HUES48 (cell line): ENCODE measurements around the gene LTA4H.

Experiments used
- H3K27ac ChIP-seq: one replicate; pipeline ENCODE4 v1.7.0; 2013; ENCODE audit warnings: low read depth, low read length, inconsistent platforms
- H3K27me3 ChIP-seq: 2 replicates; pipeline ENCODE4 v1.6.1; 2013; ENCODE audit warnings: mild to moderate bottlenecking, low read length; ENCODE audit not compliant: control insufficient read depth, insufficient read depth
- H3K36me3 ChIP-seq: 2 replicates; pipeline ENCODE4 v1.6.1; 2013; ENCODE audit warnings: low read length; ENCODE audit not compliant: control insufficient read depth, insufficient read depth
- H3K4me1 ChIP-seq: 2 replicates; pipeline ENCODE4 v1.6.1; 2013; ENCODE audit warnings: mild to moderate bottlenecking, low read length; ENCODE audit not compliant: control insufficient read depth, insufficient read depth
- H3K4me3 ChIP-seq: 2 replicates; pipeline ENCODE4 v1.5.1; 2013; ENCODE audit warnings: mild to moderate bottlenecking, low read depth, low read length
- H3K9ac ChIP-seq: 2 replicates; pipeline ENCODE4 v1.6.1; 2013; ENCODE audit warnings: mild to moderate bottlenecking, low read depth, low read length, moderate library complexity
- H3K9me3 ChIP-seq: 2 replicates; pipeline ENCODE4 v1.6.1; 2013; ENCODE audit warnings: low read length; ENCODE audit not compliant: control insufficient read depth, insufficient read depth

Gene LTA4H

DNA sequence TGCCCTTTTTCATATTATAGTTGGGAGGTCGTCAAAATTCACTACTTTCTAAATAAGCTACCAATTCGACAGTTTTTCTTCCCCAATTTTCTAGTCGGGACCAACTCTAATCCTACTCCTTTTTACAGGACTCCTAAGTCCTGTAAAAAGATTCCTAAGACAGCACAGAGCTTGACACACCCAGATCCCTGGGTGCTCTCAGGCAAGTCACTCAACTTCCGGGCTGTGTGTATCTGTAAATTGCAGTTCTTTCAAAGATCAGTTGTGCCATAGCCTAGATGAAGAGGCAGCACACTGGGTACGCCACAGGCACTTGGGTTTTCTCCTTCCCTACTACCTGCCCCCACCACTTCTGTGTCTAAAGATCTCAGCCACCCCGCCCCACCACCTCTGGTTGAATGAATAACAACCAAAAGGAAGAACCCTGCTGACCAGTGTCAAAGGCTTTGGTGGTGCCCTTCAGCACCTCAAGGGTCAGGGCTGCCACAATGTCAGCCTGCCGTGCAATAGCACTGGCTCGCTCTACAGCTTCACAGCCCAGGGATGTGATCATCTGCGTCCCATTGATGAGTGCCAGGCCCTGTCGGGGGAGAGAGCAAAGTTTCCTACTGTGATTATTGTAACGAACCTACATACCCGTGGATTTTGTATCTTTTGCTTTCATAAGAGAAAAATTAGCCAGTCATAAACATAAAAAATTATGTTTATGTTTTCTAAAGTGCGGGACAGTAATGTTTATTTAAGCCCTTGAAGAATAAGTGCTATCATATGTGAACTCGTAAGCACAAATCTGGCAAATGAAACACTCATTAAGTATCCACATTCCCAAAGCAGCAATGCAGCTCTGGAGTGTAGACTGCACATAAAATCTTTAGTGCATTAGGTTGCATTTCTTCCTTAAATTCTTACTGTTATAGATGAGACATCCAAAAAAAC is 48.5 kb downstream of the LTA4H start:
- Histone ChIP-seq H3K27me3 (no peaks in the 10 kb centered on the region), H3K36me3 (no peaks in the 10 kb centered on the region), H3K9me3 (no peaks in the 10 kb centered on the region), H3K4me1 (peaks cover 16% of the 10 kb centered on the region), H3K27ac (peak overlapping the region; percentile 4), H3K4me3 (no peak overlapping the region), H3K9ac (no peak overlapping the region)

DNA sequence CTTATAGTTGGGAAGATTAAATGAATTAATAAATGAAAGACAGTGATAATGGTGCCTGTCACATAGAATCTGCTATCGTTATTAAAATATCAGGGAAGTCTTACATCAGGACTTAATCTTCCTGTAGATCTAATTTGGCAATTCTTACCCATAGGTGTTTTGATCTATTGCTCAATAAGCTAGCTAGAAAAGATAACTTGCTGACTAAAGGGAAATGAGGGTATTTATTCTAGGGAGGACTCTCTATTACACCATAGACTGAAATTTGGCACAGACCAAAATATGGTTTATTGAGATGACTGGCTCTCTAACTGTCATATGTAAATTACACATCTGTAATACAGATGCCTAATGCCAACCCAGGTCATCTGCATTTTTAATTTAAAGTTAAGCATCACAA is 50.7 kb downstream of the LTA4H start:
- H3K9ac ChIP-seq, result no peak overlapping the region
- H3K27ac ChIP-seq, result no peak overlapping the region
- H3K4me1 ChIP-seq, result peaks cover 11% of the 10 kb centered on the region
- no peaks in the 10 kb centered on the region for H3K27me3 ChIP-seq
- H3K4me3 ChIP-seq, result no peak overlapping the region
- H3K36me3 ChIP-seq, result no peaks in the 10 kb centered on the region
- no peaks in the 10 kb centered on the region for H3K9me3 ChIP-seq

DNA sequence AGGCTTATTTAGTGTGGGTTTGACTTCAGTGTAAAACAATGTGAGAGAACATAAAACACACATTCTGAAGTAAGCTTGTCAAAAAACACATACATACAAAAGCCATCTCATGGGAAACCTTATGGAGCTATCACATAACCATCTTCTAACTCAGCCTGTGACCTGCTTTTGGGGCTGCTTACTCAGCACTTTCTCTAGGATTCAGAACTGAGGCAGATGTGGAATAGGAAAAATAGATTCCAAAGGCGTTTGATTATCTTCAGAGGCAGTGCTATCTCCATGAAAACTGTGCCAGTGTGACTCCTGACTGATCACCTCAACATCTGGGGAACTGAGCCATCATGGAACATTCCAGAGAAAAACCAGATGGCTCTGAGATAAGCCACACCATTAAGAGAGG is 52.8 kb downstream of the LTA4H start:
- Histone ChIP-seq H3K36me3 (no peaks in the 10 kb centered on the region), H3K4me1 (peaks cover 11% of the 10 kb centered on the region), H3K27me3 (no peaks in the 10 kb centered on the region), H3K9me3 (no peaks in the 10 kb centered on the region), H3K27ac (no peak overlapping the region), H3K4me3 (no peak overlapping the region), H3K9ac (no peak overlapping the region)

GRCh38 chr12:95980437-95980836 is 55.0 kb downstream of the LTA4H start:
- H3K36me3 ChIP-seq, result no peaks in the 10 kb centered on the region
- no peaks in the 10 kb centered on the region for H3K9me3 ChIP-seq

GRCh38 chr12:95978774-95979173 is 56.6 kb downstream of the LTA4H start:
- Histone ChIP-seq H3K27ac (no peak overlapping the region), H3K36me3 (no peaks in the 10 kb centered on the region), H3K4me1 (no peaks in the 10 kb centered on the region), H3K9me3 (no peaks in the 10 kb centered on the region), H3K27me3 (no peaks in the 10 kb centered on the region), H3K9ac (no peak overlapping the region), H3K4me3 (no peak overlapping the region)

More at GRCh38 chr12:95980437-95980836, 55.0 kb downstream of the LTA4H start:
- H3K27ac ChIP-seq, result no peak overlapping the region
- no peak overlapping the region for H3K4me3 ChIP-seq
- no peak overlapping the region for H3K9ac ChIP-seq
- no peaks in the 10 kb centered on the region for H3K27me3 ChIP-seq
- H3K4me1 ChIP-seq, result no peaks in the 10 kb centered on the region

- no peak overlapping the region for H3K4me3 ChIP-seq
- H3K27me3 ChIP-seq, result no peaks in the 10 kb centered on the region
- no peak overlapping the region for H3K9ac ChIP-seq
- no peaks in the 10 kb centered on the region for H3K4me1 ChIP-seq
- no peaks in the 10 kb centered on the region for H3K9me3 ChIP-seq
- H3K36me3 ChIP-seq, result no peaks in the 10 kb centered on the region
- no peak overlapping the region for H3K27ac ChIP-seq
Observed at GRCh38 chr12:95978351-95978750, 57.0 kb downstream of the LTA4H start.

- Histone ChIP-seq H3K9me3 (no peaks in the 10 kb centered on the region), H3K9ac (no peak overlapping the region), H3K4me1 (no peaks in the 10 kb centered on the region), H3K27me3 (no peaks in the 10 kb centered on the region), H3K36me3 (no peaks in the 10 kb centered on the region), H3K4me3 (no peak overlapping the region), H3K27ac (no peak overlapping the region)
Observed at GRCh38 chr12:95977764-95978305, 57.6 kb downstream of the LTA4H start.

DNA sequence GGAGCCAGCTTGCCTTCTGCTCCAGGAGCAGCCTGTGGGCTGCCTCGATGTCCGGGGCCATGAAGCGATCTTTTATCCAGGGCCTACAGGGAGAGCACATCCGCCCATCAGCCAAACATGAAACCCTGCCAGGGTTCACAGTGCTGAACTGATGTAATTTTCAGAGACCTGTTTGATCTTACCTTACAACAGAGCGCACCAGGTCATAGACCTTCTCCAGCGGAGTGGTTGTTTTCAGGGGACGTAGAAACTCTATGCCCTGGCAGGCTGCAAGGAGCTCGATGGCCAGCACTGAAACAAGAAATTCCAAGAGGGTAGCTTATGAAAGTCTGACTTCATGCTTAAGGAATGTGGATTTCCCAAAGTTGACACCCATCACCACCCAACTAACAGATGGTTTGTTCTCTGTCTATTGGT is 59.0 kb downstream of the LTA4H start:
- no peak overlapping the region for H3K4me3 ChIP-seq
- no peaks in the 10 kb centered on the region for H3K27me3 ChIP-seq
- H3K9ac ChIP-seq, result no peak overlapping the region
- H3K4me1 ChIP-seq, result peaks cover 2% of the 10 kb centered on the region; the same call in 1 of the 2 replicates
- no peaks in the 10 kb centered on the region for H3K9me3 ChIP-seq
- no peak overlapping the region for H3K27ac ChIP-seq
- H3K36me3 ChIP-seq, result no peaks in the 10 kb centered on the region

DNA sequence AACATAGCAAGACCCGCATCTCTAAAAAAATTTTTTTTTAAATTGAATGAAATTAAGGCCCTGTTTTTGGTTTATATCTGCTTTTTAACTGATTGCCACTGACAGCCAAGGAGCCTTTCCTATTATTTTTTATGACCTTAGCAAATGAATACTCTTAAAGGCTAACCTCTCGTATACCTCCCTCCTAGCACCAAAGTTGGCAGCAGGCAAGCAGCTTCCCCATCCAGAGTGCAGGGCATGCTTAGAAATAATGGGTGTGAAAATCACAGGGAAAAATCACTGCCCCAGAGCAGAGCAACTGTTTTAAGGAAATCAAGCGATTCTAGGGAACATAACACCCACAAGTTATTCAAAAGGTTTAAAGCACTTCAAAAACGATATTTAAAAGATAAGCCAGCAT is 59.9 kb downstream of the LTA4H start:
- no peaks in the 10 kb centered on the region for H3K27me3 ChIP-seq
- H3K4me3 ChIP-seq, result no peak overlapping the region
- no peaks in the 10 kb centered on the region for H3K9me3 ChIP-seq
- peaks cover 9% of the 10 kb centered on the region for H3K4me1 ChIP-seq
- H3K27ac ChIP-seq, result no peak overlapping the region
- H3K36me3 ChIP-seq, result no peaks in the 10 kb centered on the region
- H3K9ac ChIP-seq, result no peak overlapping the region

DNA sequence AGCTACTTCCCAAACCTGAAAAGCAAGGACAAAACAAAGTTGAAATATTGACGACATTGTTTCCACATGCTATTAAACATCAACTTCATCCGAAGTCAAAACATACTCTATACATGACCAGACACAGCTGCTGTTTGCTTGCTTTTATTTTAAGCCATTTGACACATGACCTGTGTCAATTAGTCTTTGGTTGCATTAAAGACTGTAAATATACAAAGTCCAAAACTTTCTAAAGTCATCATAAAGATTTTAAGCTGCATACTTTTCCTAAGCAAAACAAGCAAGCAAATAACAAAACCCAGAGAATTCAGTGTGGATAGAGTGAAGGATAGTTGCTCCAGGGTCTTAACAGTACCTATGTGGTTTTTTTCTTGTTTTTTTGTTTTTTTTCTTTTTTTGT is 61.0 kb downstream of the LTA4H start:
- Histone ChIP-seq H3K27me3 (no peaks in the 10 kb centered on the region), H3K4me3 (no peak overlapping the region), H3K9ac (no peak overlapping the region), H3K9me3 (no peaks in the 10 kb centered on the region), H3K36me3 (no peaks in the 10 kb centered on the region), H3K4me1 (peaks cover 10% of the 10 kb centered on the region), H3K27ac (no peak overlapping the region)

DNA sequence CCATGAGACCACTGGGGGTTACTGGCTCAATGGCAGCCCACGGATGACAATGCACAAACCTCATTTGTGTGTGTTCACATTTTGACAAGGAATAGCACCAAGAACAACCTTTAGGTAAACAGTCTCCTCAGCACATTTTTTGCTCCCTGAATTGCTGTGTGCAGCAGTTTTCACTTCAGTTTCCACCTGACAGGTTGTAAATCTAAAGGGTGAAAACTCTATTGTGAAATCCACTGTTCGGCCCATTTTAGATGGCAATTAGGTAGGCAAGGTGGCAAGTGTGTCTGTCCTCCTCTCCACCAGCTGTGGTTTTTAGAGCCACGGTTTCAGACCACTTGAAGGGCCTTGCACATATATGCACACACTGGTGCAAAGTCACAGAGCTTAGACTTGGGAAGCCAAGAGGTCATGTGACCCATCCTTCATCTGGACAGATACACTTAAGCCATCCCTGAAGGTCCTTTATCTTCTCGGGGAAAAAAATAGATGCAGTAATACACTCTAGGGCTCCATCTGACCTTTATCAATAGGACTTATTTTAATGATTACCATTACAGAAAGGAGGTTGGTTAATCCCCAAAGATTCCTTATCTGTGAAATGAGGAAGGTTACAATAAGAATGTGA is 62.4 kb downstream of the LTA4H start:
- Histone ChIP-seq H3K9me3 (no peaks in the 10 kb centered on the region), H3K27me3 (no peaks in the 10 kb centered on the region)

More for the DNA sequence above, 62.4 kb downstream of the LTA4H start:
- Histone ChIP-seq H3K4me3 (no peak overlapping the region), H3K27ac (no peak overlapping the region), H3K4me1 (peaks cover 10% of the 10 kb centered on the region), H3K36me3 (no peaks in the 10 kb centered on the region), H3K9ac (no peak overlapping the region)
